CD14-positive monocyte (primary cell): ENCODE results near the gene TNNT3. TPM values are rescaled to one million over a fixed set of nuclear protein-coding genes. Genes with fewer than 3 reads are reported as not detected.

Source experiments
- DNase-seq, 3 donors: peaks; one replicate each; pipeline ENCODE4 v3.0.0-alpha.2; 2011 to 2022
- H2AFZ ChIP-seq: 2 replicates; pipeline ENCODE4 v1.6.0; 2012; ENCODE audit warnings: mild to moderate bottlenecking, low read depth, low read length, inconsistent platforms; ENCODE audit not compliant: insufficient read depth, poor library complexity, severe bottlenecking
- H3K27ac ChIP-seq, 2 donors: 1 replicate in 1 of 2; 2 replicates in 1 of 2; pipeline ENCODE4 v1.5.1; 2012 to 2013; ENCODE audit warnings: low read length in 2 of 2, control low read depth in 1 of 2, inconsistent platforms in 1 of 2, low read depth in 1 of 2, mild to moderate bottlenecking in 1 of 2
- H3K27me3 ChIP-seq, 2 donors: one replicate each; pipeline versions ENCODE4 v1.6.0 to v1.6.1; 2011 to 2013; ENCODE audit warnings: low read length in 2 of 2; ENCODE audit not compliant: control insufficient read depth in 2 of 2, insufficient read depth in 2 of 2
- H3K36me3 ChIP-seq, 2 donors: replicated peaks in 1 of 2; 1 replicate in 1 of 2; 2 replicates in 1 of 2; pipeline versions ENCODE4 v1.5.1 to v1.6.1; 2012 to 2013; ENCODE audit warnings: low read length in 2 of 2, control low read depth in 1 of 2, inconsistent platforms in 1 of 2, mild to moderate bottlenecking in 1 of 2; ENCODE audit not compliant: insufficient read depth in 2 of 2, control insufficient read depth in 1 of 2
- H3K4me1 ChIP-seq, 2 donors: 1 replicate in 1 of 2; 2 replicates in 1 of 2; pipeline versions ENCODE4 v1.5.1 to v1.6.1; 2012 to 2013; ENCODE audit warnings: low read length in 2 of 2, control low read depth in 1 of 2, inconsistent platforms in 1 of 2, mild to moderate bottlenecking in 1 of 2, moderate library complexity in 1 of 2; ENCODE audit not compliant: insufficient read depth in 2 of 2, control insufficient read depth in 1 of 2
- H3K4me2 ChIP-seq: replicated peaks from 2 replicates; pipeline ENCODE3; 2012; ENCODE audit warnings: low read length, moderate library complexity, mild to moderate bottlenecking; ENCODE audit not compliant: poor library complexity, severe bottlenecking; ENCODE audit errors: extremely low read depth
- H3K4me3 ChIP-seq, 3 experiments: fragments of 200-600 bp in 1 of 3; sonication (generic) in 1 of 3; replicated peaks in 1 of 3; 1 replicate in 2 of 3; 2 replicates in 1 of 3; pipeline ENCODE4 v1.5.1; 2011 to 2013; ENCODE audit warnings: low read length in 3 of 3, mild to moderate bottlenecking in 3 of 3, control low read depth in 2 of 3, low read depth in 2 of 3, inconsistent platforms in 1 of 3, moderate library complexity in 1 of 3
- H3K79me2 ChIP-seq: 2 replicates; pipeline ENCODE4 v1.6.0; 2012; ENCODE audit warnings: mild to moderate bottlenecking, control low read depth, inconsistent platforms, low read length, moderate library complexity; ENCODE audit not compliant: insufficient read depth
- H3K9ac ChIP-seq: 2 replicates; pipeline ENCODE4 v1.6.0; 2017; ENCODE audit warnings: low read length, mild to moderate bottlenecking; ENCODE audit not compliant: insufficient read depth, poor library complexity, severe bottlenecking
- H3K9me3 ChIP-seq, 2 donors: replicated peaks in 1 of 2; 1 replicate in 1 of 2; 2 replicates in 1 of 2; pipeline versions ENCODE4 v1.5.1 to v1.6.1; 2012 to 2013; ENCODE audit warnings: low read length in 2 of 2, control low read depth in 1 of 2; ENCODE audit not compliant: control insufficient read depth in 1 of 2, insufficient read depth in 1 of 2
- H4K20me1 ChIP-seq: 2 replicates; pipeline ENCODE4 v1.6.0; 2012; ENCODE audit warnings: mild to moderate bottlenecking, low read length, control low read depth, moderate library complexity; ENCODE audit not compliant: insufficient read depth
- H3K27ac Mint-ChIP-seq, 7 donors: one replicate each; pipeline ENCODE4 v1.8.0; 2020; ENCODE audit warnings: mild to moderate bottlenecking in 7 of 7, mixed read lengths in 7 of 7, moderate library complexity in 6 of 7, inconsistent platforms in 2 of 7
- H3K27me3 Mint-ChIP-seq, 3 donors: one replicate each; pipeline ENCODE4 v1.8.0; 2021 to 2022; ENCODE audit warnings: low read depth in 3 of 3, mild to moderate bottlenecking in 3 of 3, mixed read lengths in 3 of 3, moderate library complexity in 3 of 3, inconsistent platforms in 1 of 3
- H3K36me3 Mint-ChIP-seq, 2 donors: one replicate each; pipeline ENCODE4 v1.8.0; 2020; ENCODE audit warnings: mixed read lengths in 2 of 2, inconsistent platforms in 1 of 2, mild to moderate bottlenecking in 1 of 2
- H3K4me1 Mint-ChIP-seq: one replicate; pipeline ENCODE4 v1.8.0; 2020; ENCODE audit warnings: mild to moderate bottlenecking, mixed read lengths
- H3K4me3 Mint-ChIP-seq, 2 donors: one replicate each; pipeline ENCODE4 v1.8.0; 2020; ENCODE audit warnings: mild to moderate bottlenecking in 2 of 2, mixed read lengths in 2 of 2, moderate library complexity in 1 of 2
- H3K9me3 Mint-ChIP-seq, 7 donors: one replicate each; pipeline ENCODE4 v1.8.0; 2020 to 2022; ENCODE audit warnings: mixed read lengths in 7 of 7, mild to moderate bottlenecking in 6 of 7, moderate library complexity in 6 of 7, inconsistent platforms in 2 of 7
- CTCF ChIP-seq: fragments of 200-600 bp; IDR thresholded peaks from one replicate; pipeline ENCODE4 v1.8.0; 2022; ENCODE audit warnings: antibody characterized with exemption, mild to moderate bottlenecking
- WGBS: methylation state at CpG from one replicate; pipeline ENCODE4 v1.1.5; 2013; ENCODE audit warnings: missing lambda C conversion rate; ENCODE audit not compliant: insufficient coverage; 5-methylcytosine and 5-hydroxymethylcytosine counted together
- intact Hi-C, 2 donors: fragments of 100-400 bp; cut with micrococcal nuclease; formaldehyde crosslinking; loops; one replicate each; pipeline versions ENCODE4 v1.15.0 to v1.15.1; 2023
- polyA plus RNA-seq, 3 donors: library from polyadenylated mRNA; depleted of rRNA in 1 of 3; unstranded in 2 of 3; stranded (reverse) in 1 of 3; fragments of 300-500 nt in 2 of 3; fragments of >200 nt in 1 of 3; fragmentation: Illumina TruSeq in 2 of 3; gene quantifications; 1 replicate in 2 of 3; 2 replicates in 1 of 3; pipeline ENCODE4 v1.2.3, GENCODE V29; 2012 to 2021

The TNNT3 gene
- polyA plus RNA-seq, 3 donors = 1.4 TPM; not detected in 2

GRCh38 chr11:1880746-1881441, 38.6 kb upstream of the TNNT3 start:
- peaks cover 50% of the 10 kb centered on the region for H3K4me1 Mint-ChIP-seq

More at GRCh38 chr11:1880746-1881441, 38.6 kb upstream of the TNNT3 start:
- peaks cover 38% of the 10 kb centered on the region for H3K79me2 ChIP-seq
- H3K4me2 ChIP-seq = peak overlapping the region; percentile 12
- H3K27me3 ChIP-seq = no peaks in the 10 kb centered on the region
- no peak for TF ChIP-seq CTCF
- H3K36me3 Mint-ChIP-seq = peaks cover 27 to 43% of the 10 kb centered on the region in 2 donors
- peaks cover 100% of the 10 kb centered on the region for H4K20me1 ChIP-seq
- H3K27ac Mint-ChIP-seq = peak overlapping the region in 2 of 7 donors; percentile 26 to 56
- no peaks in the 10 kb centered on the region for H3K9me3 ChIP-seq
- H3K27me3 Mint-ChIP-seq = peaks cover 0 to 3% (median 2%) of the 10 kb centered on the region in 3 donors
- H3K9me3 Mint-ChIP-seq = peaks cover 0 to 2% (median 0%) of the 10 kb centered on the region in 7 donors
- WGBS = 74% methylated on average over 6 of the region's 9 CpGs
- H3K4me3 ChIP-seq = no peak overlapping the region
- H2AFZ ChIP-seq = no peak overlapping the region
- no peak overlapping the region for H3K4me3 Mint-ChIP-seq
- no peak for DNase-seq
- H3K36me3 ChIP-seq = peaks cover 58 to 66% of the 10 kb centered on the region in 2 donors
- intact Hi-C loops = loop anchor here (5.0 to 10.0 kb wide), 4 partner anchors 36 to 274 kb away; partner anchors contain the start of genes KRTAP5-6 (in 1 of the 2), TNNI2 (in 1 of the 2) and TNNT3 (in 1 of the 2)
- no peak overlapping the region for H3K9ac ChIP-seq
- peaks cover 40 to 53% of the 10 kb centered on the region in 2 donors for H3K4me1 ChIP-seq
- H3K27ac ChIP-seq = peak overlapping the region; percentile 23 to 26
